ENCODE data around the gene LRRC14B. TPM values are rescaled to one million over a fixed set of nuclear protein-coding genes. Genes with fewer than 3 reads are reported as not detected.

LRRC14B gene
- total RNA-seq: 8.5 TPM
- long read RNA-seq, transcript LRRC14B-201 (2 exons, 1,573 nt): major isoform, 20 of 20 reads
- long read RNA-seq, partial matches to known transcripts: 0 of 20 reads
- long read RNA-seq, other reads (novel, unspliced or antisense): 0 of 20 reads

- peak; percentile 92 for DNase-seq (ENCODE audit: low spot score)
- intact Hi-C loops (cut with DNase I): loop anchor here (1.0 kb wide), 1 partner anchor 15 kb away; no protein-coding TSS in a partner anchor
Measured at GRCh38 chr5:191036-191948, at the start of gene LRRC14B. Gene LRRC14B (plus strand): TSS chr5:191495. CDS start chr5:191539, 44 bp downstream.

DNA sequence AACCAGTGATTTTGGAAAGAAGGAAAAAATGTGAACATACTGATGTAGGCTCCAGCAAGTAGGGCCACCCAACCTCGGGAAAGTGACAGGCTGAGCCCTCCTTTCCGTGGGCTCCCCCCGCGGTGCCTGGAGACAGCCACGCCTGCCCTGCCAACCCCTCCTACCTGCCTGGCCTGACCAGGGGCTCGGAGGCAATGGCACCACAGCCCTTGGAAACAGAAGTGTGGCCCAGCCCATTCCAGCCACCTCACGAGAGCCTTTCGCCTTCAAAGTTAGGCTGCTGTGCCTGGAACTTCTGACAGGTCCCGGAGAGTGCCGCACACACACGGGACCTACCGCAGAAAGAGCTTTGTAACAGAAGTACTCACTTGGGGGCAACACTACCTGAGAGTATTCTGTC is 49.5 kb upstream of the LRRC14B start:
- DNase-seq (ENCODE audit: low spot score): no peak
- intact Hi-C loops (cut with DNase I): no loop called here

DNA sequence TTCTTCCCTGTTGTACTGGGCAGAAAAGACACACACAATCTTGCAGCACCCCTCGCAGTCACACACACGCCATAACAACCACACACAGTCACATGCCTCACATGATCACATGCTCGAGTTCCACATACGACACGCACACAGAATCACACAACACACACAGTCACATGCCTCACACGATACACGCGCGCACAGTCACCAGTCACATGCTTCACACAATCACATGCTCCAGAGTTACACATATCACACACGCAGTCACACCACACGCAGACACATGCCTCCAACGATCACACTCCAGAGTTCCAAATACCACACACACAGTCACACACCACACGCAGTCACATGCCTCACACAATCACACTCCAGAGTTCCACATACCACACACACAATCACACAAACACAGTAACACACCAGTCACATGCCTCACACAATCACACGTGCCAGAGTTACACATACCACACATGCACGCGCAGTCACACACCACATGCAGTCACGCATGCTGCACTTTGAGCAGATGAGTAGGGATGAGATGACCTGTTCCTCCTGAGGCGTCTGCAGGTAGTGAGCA is 49.0 kb upstream of the LRRC14B start:
- DNase-seq (ENCODE audit: low spot score): no peak
- intact Hi-C loops (cut with DNase I): no loop called here

- no peak for DNase-seq (ENCODE audit: low spot score)
- intact Hi-C loops (cut with DNase I): no loop called here
Measured at GRCh38 chr5:143041-143440, 48.3 kb upstream of the LRRC14B start.

DNA sequence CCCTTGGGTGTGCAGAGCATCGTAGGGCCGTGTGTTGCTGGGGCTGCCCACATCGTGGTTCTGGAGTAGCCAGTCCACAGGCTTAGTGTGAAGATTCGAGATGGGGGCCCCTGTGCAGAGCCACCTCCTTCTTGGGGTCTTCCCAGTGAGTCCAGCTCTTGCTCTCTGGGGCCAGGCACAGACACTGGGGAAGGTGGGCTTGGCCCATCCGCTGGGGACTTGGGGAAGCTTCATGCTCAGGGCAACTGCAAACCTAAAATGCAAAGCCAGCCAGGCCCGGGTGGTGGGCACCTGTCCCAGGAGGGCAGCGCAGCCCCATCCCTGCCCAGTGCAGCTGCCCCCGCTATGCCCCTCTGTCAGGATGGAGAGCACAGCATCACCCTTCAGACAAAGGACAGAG is 46.4 kb upstream of the LRRC14B start:
- no peak for DNase-seq (ENCODE audit: low spot score)
- intact Hi-C loops (cut with DNase I): no loop called here

DNA sequence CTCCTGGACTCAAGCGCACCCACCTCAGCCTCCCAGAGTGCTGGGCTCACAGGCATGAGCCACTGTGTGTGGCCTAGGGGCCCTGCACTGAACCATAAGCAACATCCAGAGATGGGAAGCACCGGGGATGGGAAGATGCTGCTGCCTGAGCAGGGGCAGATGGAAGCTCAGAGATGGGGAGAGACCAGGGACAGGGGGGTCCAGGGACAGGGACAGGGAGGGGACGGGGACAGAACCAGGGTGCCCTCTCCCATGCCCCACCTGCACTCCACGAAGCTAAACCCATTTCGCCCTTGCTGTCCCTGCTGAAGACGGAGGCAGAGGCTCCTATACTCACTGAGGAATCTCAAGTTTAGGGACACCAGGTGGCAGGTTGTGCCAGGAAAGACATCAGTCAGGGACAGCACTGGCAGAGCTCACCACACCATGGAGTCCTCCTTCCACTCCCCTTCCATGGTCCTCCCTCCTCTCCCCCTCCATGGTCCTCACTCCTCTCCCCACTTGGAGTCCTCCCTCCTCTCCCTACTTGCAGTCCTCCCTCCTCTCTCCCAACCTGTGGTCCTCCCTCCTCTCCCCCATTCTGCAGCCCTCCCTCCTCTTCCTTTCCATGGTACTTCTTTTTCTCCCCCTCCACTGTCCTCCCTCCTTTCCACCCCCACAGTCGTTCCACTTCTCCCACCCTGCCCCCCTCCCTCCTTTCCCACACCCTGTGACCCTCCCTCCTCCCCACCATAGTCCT is 45.5 kb upstream of the LRRC14B start:
- DNase-seq (ENCODE audit: low spot score): no peak
- intact Hi-C loops (cut with DNase I): no loop called here

DNA sequence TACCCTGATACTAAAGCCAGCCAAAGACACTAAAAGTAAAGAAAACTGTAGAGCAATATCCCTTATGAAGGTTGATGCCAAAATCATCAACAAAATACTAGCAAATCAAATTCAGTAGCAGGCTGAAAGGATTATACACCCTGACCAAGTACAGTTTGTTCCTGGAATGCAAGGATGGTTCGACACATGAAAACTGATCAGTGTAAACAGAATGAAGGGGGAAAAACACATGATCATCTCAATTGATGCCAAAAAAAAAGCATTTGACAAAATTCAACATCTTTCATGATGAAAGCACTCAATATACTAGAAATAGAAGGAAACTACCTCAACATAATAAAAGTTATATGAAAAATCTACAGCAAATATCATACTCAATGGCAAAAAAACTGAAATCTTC is 43.5 kb upstream of the LRRC14B start:
- DNase-seq (ENCODE audit: low spot score): no peak
- intact Hi-C loops (cut with DNase I): no loop called here

DNA sequence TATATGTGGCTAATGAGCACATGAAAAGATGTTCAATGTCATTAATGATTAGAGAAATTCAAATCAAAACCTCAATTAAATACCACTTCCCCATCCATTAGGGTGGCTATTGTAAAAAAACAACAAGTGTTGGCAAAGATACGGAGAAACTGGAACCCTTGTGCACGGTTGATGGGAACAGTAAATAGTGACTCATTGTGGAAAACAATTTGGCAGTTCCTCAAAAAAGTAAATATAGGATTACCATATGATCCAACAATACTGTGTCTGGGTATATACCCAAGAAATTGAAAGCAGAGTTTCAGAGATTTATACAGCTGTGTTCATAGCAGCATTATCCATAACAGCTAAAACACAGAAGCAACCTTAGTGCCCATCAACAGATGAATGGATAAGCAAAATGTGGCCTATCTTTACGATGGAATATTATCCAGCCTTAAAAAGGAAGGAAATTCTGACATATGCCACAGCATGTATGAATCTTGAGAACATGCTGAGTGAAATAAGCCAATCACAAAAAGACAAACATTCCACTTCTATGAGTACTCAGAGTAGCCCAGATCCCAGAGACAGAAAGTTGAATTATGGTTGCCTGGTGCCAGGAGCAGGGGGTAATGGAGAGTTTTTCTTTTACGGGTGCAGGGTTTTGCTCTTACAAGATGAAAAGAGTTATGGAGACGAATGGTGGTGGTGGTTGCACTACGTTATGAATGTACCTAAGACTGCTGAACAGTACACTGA is 41.4 kb upstream of the LRRC14B start:
- no peak for DNase-seq (ENCODE audit: low spot score)
- intact Hi-C loops (cut with DNase I): no loop called here

DNA sequence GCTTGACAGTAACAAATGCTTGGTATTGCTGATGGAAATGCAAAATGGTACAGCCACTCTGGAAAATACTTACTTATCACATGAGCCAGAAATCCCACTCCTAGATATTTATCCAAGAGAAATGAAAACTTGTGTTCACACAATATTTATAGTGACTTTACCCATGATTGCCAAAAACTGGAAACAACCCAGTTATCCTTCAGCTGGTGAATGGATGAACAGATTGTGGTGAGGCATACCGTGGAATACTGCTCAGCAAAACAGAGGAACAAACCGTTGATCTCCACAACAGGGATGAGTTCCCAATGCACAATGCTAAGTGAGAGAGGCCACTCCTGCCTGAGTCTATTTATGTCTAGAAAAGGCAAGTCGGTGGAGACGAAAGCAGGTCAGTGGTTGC is 40.5 kb upstream of the LRRC14B start:
- intact Hi-C loops (cut with DNase I): no loop called here
- DNase-seq (ENCODE audit: low spot score): no peak

- DNase-seq (ENCODE audit: low spot score): no peak
- intact Hi-C loops (cut with DNase I): no loop called here
Measured at GRCh38 chr5:152077-152476, 39.2 kb upstream of the LRRC14B start.

DNA sequence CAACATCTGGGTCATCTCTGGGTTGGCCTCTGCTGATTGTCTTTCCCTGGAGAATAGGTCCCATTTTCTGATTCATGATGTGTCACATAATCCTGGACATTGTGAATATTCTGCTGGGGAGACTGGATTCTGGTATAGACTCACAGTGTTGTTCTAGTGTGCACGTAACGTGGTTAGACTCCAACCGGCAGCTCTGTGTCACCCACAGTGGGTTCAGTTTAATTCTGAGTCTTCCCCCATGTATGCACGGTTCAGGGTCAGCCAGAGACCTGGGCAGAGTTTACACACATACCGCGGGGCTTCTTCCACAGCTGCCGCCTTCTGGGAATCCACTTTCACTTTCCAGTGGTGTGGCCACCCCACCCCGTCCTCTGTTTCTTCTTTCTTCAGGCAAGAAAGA is 38.0 kb upstream of the LRRC14B start:
- DNase-seq (ENCODE audit: low spot score): no peak
- intact Hi-C loops (cut with DNase I): no loop called here

- DNase-seq (ENCODE audit: low spot score): no peak
- intact Hi-C loops (cut with DNase I): no loop called here
Measured at GRCh38 chr5:154236-154635, 37.1 kb upstream of the LRRC14B start.

GRCh38 chr5:154826-155225 is 36.5 kb upstream of the LRRC14B start:
- intact Hi-C loops (cut with DNase I): no loop called here
- DNase-seq (ENCODE audit: low spot score): no peak

DNA sequence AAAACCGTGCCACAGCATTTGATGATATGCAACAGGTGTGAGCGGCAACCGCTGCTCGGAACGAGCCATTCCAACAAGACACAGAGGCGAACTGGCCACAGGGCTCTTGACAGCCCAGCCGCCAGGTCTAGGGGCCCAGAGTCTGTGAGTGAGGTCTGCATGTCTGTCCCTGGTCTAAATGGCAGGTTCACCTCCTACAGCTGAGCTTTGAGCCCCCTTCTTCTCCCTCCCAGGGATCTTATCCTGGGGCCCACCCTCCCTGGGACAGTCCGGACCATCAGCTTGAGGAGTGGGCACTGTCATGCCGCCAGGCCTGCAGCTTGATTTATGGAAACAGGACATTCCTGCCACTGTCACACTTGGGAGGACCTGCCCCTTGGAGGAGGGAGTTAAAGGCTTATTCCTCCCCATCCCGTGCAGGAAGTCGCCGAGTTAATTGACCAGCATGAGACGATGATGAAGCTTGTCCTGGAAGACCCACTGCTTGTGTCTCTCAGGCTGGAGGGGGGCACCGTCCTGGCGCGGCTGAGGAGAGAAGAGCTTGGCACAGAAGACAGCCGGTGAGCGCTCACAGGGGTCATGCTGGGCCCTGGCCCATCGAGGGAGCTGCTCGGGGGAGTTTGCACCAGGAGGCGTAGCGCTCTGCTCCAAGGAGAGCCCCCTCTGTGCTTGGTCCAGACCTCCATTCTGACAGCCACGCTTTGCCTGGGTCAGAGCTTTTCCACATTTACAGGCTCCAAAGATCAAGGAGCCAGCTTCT is 35.5 kb upstream of the LRRC14B start:
- DNase-seq (ENCODE audit: low spot score): no peak
- intact Hi-C loops (cut with DNase I): no loop called here

DNA sequence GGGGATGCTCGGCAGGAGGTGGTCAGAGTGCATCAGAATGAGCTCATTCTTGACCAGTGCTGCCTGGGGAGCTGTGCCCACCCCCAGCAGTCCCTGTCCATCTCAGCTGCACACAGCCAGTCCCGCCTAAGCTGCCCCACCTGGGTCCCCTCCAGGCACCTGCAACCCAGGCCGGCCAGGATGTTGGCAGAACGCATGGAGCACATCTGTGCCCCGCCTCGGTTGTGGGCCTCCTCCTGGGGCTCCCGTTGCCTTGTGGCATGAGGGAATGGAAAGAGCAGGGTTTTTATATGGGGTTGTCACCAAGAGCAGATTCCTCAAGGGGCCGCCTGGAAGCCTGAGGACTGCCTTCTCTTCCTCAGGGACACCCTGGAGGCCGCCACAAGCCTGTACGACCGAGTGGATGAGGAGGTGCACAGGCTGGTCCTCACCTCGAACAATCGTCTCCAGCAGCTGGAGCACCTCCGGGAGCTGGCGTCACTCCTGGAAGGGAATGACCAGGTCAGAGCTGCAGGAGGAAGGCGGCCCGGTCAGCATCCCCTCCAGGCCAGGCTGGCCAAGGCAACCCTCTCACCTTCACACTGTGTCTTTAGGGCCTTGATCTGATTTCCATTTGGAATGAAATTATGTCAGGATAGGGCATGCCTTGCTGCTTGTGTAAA is 34.8 kb upstream of the LRRC14B start:
- intact Hi-C loops (cut with DNase I): no loop called here
- no peak for DNase-seq (ENCODE audit: low spot score)

DNA sequence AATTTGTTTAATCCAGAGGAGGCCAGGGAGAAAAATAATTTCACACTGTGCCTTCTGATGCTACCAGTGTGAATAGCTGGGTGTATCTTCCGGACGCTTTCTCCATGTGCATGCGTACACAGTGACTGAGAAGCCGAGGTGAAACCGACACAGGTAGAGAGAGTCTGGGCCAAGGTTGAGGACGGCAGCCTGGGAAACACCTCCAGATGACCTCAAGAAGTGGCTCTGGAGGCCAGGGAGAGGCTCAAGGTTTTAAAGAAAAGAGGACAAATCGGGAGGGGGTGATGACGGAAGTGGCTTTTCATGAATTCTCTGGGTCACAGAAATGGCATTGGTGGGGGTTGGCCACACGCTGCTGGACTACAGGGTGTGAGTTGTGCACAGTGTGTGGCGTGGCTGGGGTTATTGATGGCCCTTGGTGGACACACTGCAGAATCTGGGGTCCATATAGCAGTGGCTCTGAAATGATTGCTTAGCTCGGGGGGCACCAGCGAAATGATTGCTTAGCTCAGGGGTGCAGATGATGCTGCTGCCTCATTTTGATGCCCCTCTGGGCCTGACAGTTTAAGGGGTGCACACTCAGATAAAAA is 34.1 kb upstream of the LRRC14B start:
- peak; percentile 27 for DNase-seq (ENCODE audit: low spot score)
- intact Hi-C loops (cut with DNase I): no loop called here

- peak; percentile 27 for DNase-seq (ENCODE audit: low spot score)
- intact Hi-C loops (cut with DNase I): no loop called here
Measured at GRCh38 chr5:157801-158200, 33.5 kb upstream of the LRRC14B start.

DNA sequence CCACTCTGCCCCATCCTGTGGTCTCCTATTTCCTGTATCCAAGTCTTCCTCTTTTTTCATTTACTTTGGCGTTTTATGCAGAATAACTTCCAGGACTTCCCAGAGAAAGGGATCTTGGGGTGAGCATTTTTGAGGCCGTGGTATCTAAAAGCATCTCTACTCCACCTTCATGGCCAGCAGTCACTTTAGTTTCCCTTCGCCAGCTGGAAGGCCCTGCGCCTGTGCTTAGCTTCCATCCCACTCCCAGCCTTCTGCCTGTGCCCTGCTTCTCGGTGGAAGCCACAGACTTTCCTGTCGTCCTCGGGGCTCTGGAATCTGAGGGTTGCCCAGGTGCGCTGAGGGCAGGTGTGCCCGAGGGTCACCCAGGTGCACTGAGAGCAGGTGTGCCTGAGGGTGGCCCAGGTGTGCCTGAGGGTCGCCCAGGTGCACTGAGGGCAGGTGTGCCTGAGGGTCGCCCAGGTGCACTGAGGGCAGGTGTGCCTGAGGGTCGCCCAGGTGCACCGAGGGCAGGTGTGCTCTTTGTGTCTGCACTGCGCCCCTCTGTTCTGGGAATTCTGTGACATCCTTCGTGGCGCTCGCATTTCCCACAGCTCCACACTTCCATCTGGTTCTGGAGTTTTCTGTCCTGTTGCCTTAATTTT is 32.4 kb upstream of the LRRC14B start:
- DNase-seq (ENCODE audit: low spot score): peak; percentile 36
- intact Hi-C loops (cut with DNase I): no loop called here
